ENCODE results near the gene CMIP.
"Not testable (repeated sequence)": the region's sequence is repeated elsewhere in the genome, so short reads cannot be mapped to it uniquely, and the experiment has no call there.

CMIP gene

GRCh38 chr16:81671738-81672597 is 227.4 kb downstream of the CMIP start:
- no peak for DNase-seq

- no peak for DNase-seq
Observed at GRCh38 chr16:81673432-81673831, 228.8 kb downstream of the CMIP start.

- DNase-seq: no peak
Observed at GRCh38 chr16:81675662-81676061, 231.1 kb downstream of the CMIP start.

GRCh38 chr16:81676066-81676882 is 231.7 kb downstream of the CMIP start:
- no peak for DNase-seq

- DNase-seq: no peak
Observed at GRCh38 chr16:81676883-81677737, 232.5 kb downstream of the CMIP start.

- no peak for DNase-seq
Observed at GRCh38 chr16:81678326-81679095, 233.9 kb downstream of the CMIP start.

GRCh38 chr16:81679721-81680430 is 235.3 kb downstream of the CMIP start:
- no peak for DNase-seq

GRCh38 chr16:81680444-81681275 is 236.1 kb downstream of the CMIP start:
- no peak for DNase-seq

- DNase-seq: no peak
Observed at GRCh38 chr16:81681311-81681710, 236.7 kb downstream of the CMIP start.

- DNase-seq: no peak
Observed at GRCh38 chr16:81684242-81684837, 239.7 kb downstream of the CMIP start.

- DNase-seq: no peak
Observed at GRCh38 chr16:81684901-81685300, 240.3 kb downstream of the CMIP start.

- no peak for DNase-seq
Observed at GRCh38 chr16:81686391-81687130, 242.0 kb downstream of the CMIP start.

- no peak for DNase-seq
Observed at GRCh38 chr16:81687131-81687456, 242.5 kb downstream of the CMIP start.

GRCh38 chr16:81688182-81688581 is 243.6 kb downstream of the CMIP start:
- no peak for DNase-seq

- not testable (repeated sequence) for DNase-seq
Observed at GRCh38 chr16:81688839-81689238, 244.2 kb downstream of the CMIP start.

- DNase-seq: no peak
Observed at GRCh38 chr16:81692021-81692420, 247.4 kb downstream of the CMIP start.

GRCh38 chr16:81692571-81692970 is 248.0 kb downstream of the CMIP start:
- DNase-seq: no peak

- no peak for DNase-seq
Observed at GRCh38 chr16:81693041-81693743, 248.6 kb downstream of the CMIP start.

GRCh38 chr16:81693744-81694303 is 249.2 kb downstream of the CMIP start:
- no peak for DNase-seq
